ENCODE data around the gene EGFL6.
"Not testable (repeated sequence)": the region's sequence is repeated elsewhere in the genome, so short reads cannot be mapped to it uniquely, and the experiment has no call there.

Gene EGFL6

DNA sequence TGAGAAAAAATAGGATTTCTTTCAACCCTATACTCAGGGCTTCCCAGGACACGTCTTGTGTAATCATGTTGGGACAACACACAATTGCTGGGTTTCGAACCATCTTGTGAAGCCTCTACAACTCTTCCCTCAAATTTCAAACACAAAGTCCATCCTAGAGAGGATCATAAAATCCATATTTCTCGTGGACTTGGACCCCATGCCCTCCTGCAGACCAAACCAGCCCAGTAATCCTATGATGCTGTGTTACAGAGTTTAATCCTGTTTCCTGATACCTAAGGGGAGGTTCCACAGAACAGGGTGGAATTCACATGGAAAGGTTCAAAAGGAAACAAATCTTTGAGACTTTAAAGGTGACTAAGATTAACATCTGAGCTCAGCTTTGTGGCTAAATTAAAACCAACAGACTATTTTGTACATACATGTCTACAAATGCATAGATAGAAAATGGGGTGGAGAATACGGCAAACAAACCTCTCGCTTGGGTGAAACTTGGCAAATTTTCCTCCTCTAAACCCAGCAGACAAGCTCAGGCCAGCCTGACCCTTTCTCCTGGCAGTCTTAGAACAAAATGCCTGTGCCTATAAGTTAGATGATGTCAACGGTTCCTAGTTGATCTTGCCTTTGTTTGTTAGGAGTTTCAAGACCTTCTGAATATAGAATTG is 38.1 kb downstream of the EGFL6 start:
- FAIRE-seq: no peak
- no peak for DNase-seq (ENCODE audit: insufficient read length, low spot score)
- TF ChIP-seq, protein P1, sequence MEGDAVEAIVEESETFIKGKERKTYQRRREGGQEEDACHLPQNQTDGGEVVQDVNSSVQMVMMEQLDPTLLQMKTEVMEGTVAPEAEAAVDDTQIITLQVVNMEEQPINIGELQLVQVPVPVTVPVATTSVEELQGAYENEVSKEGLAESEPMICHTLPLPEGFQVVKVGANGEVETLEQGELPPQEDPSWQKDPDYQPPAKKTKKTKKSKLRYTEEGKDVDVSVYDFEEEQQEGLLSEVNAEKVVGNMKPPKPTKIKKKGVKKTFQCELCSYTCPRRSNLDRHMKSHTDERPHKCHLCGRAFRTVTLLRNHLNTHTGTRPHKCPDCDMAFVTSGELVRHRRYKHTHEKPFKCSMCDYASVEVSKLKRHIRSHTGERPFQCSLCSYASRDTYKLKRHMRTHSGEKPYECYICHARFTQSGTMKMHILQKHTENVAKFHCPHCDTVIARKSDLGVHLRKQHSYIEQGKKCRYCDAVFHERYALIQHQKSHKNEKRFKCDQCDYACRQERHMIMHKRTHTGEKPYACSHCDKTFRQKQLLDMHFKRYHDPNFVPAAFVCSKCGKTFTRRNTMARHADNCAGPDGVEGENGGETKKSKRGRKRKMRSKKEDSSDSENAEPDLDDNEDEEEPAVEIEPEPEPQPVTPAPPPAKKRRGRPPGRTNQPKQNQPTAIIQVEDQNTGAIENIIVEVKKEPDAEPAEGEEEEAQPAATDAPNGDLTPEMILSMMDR (IDR thresholded peaks at IDR 0.05; ENCODE audit: insufficient read depth, missing control alignments): no peak

DNA sequence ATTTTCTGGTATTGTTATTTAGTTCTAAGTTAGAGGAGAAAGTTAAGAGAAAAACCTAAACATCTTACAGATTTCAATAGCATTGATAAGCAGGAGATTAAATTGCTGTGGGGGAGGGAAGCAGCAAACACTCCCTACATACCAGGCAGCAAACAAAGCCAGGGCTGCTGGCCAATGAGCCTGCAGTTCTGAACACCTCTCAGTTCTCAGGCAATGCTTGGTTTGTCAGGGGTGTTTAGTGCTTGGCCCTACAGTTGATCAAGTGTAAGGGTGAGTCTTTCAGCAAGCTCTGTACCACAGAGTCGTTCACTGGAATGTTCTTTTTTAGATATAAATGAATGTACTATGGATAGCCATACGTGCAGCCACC is 38.6 kb downstream of the EGFL6 start:
- TF ChIP-seq, protein P1 (IDR thresholded peaks at IDR 0.05; ENCODE audit: insufficient read depth, missing control alignments): no peak
- FAIRE-seq: no peak
- no peak for DNase-seq (ENCODE audit: insufficient read length, low spot score)

DNA sequence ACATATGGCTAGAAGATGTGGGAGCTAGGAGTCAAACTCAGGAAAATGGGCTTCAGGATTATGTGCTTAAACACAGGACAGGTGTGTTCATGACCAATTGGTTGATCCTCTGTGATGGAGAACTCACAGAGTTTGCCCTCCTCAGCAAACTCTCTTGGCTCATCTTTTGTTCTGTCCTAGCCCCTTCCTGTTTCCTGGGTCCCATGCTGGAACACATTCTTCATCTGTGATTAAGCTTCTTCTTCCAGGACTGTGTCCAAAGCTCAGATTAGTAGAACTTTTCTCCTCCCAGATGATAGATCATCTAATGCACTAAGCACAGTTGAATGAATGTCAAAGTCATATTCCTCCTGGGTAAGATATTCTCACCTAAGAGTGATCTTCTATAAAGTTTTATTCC is 44.8 kb downstream of the EGFL6 start:
- TF ChIP-seq, protein P1 (IDR thresholded peaks at IDR 0.05; ENCODE audit: insufficient read depth, missing control alignments): no peak
- no peak for DNase-seq (ENCODE audit: insufficient read length, low spot score)
- no peak for FAIRE-seq

DNA sequence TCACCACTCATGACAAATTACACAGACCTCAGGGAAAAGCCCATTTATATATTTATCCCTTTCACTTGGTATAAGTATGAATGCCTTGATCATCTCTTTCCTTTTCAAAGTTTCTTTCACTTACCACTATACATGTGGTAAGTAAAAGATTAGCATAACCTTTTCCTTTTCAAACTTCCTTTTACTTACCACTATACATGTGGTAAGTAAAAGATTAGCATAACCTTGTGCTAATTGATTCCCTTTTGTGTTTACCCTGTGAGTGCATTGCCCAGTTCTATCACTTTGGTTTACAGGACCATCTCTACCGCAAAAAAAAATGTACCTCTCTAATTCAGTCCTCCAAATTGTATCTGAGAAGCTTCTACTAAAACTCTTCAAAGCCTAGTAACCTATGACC is 50.8 kb downstream of the EGFL6 start:
- no peak for FAIRE-seq
- TF ChIP-seq, protein P1 (IDR thresholded peaks at IDR 0.05; ENCODE audit: insufficient read depth, missing control alignments): no peak
- DNase-seq (ENCODE audit: insufficient read length, low spot score): no peak

DNA sequence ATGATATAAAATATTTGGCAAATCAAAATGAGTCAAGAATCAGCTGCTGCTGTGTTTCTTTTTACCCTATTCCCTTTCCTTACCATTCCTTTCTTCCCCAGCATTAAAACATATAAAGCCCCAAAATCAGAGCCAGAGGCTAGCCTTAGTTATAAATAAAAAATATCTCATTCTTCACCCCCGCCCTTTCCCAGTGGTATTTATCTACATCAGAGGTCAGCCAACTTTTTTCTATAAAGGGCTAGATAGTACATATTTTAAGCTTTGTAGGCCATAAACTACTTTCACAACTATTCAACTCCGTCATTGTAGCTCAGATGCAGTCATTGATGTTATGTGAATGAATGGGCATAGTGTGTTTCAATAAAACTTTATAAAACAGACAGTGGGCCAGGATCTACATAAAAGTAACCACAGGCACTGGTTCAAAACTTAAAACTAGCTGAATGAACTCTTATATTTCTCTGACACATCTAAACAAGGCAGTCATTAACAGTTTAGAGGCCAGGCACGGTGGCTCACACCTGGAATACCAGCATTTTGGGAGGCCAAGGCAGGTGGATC is 53.1 kb downstream of the EGFL6 start:
- FAIRE-seq: no peak
- TF ChIP-seq, protein P1 (IDR thresholded peaks at IDR 0.05; ENCODE audit: insufficient read depth, missing control alignments): no peak
- DNase-seq (ENCODE audit: insufficient read length, low spot score): no peak

DNA sequence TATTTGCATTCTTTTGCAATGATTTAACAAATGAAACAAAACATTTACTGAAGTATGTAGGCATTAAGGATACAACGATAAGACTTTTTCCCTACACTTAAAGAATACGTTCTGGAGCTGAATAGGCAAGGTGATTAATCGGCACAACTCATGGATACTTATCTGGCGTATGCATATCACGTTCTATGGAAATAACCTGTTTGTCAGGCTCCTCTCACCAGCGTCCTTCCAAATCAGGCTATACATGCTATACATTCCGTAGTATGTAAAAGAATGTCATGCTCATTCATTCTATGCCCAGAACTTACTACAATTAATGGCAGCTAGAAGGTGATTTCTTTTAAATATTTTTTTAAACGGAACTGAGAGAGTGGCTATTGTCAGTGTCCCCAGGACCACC is 57.9 kb downstream of the EGFL6 start:
- FAIRE-seq: no peak
- no peak for DNase-seq (ENCODE audit: insufficient read length, low spot score)
- TF ChIP-seq, protein P1 (IDR thresholded peaks at IDR 0.05; ENCODE audit: insufficient read depth, missing control alignments): no peak

DNA sequence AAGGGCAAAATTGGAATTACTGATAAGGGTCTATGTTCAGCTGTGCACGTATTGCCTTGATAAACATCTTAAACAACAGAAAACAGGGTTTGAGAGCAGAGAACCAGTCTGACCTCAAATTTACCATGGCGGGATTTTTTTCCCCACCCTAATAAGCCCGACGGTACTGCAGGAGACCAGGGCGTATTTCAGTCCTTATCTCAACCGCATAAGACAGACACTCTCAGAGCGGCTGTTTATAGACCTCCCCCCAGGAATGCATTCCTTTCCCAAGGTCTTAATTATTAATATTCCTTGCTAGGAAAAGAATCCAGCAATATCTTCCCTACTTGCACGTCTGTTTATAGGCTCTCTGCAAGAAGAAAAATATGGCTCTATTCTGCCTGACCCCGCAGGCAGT is 67.8 kb downstream of the EGFL6 start:
- not testable (repeated sequence) for FAIRE-seq; DNase-seq (ENCODE audit: insufficient read length, low spot score)

Measured in D721Med (cell line).